WI38 (cell line): ENCODE measurements around the gene BLM.

Experiments
- H3K4me3 ChIP-seq: 2 replicates; pipeline ENCODE4 v1.5.1; 2011; ENCODE audit warnings: low read depth, mild to moderate bottlenecking, control low read depth, low read length
- TF ChIP-seq, protein P1 (sequence below): IDR thresholded peaks from 2 replicates; pipeline ENCODE4 v1.5.1; 2012; ENCODE audit warnings: low read depth, mild to moderate bottlenecking, control low read depth, low read length

BLM gene

DNA sequence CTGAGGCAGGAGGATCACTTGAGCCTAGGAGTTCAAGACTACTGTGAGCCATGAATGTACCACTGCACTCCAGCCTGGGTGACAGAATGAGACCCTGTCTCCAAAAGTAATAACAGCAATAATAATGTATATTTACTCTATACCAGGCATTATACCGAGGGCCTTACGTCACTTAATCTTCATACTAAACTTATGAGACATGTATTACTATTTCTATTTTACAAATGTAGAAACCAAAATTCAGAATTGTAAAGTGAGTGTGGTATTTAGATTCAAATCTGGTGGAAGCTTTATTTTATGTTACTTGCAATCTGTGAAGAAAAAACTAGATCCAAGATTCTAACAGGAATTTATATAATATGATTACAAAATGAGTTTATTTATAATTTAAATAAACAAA, 9.7 kb upstream of the BLM start:
- TF ChIP-seq, protein P1, sequence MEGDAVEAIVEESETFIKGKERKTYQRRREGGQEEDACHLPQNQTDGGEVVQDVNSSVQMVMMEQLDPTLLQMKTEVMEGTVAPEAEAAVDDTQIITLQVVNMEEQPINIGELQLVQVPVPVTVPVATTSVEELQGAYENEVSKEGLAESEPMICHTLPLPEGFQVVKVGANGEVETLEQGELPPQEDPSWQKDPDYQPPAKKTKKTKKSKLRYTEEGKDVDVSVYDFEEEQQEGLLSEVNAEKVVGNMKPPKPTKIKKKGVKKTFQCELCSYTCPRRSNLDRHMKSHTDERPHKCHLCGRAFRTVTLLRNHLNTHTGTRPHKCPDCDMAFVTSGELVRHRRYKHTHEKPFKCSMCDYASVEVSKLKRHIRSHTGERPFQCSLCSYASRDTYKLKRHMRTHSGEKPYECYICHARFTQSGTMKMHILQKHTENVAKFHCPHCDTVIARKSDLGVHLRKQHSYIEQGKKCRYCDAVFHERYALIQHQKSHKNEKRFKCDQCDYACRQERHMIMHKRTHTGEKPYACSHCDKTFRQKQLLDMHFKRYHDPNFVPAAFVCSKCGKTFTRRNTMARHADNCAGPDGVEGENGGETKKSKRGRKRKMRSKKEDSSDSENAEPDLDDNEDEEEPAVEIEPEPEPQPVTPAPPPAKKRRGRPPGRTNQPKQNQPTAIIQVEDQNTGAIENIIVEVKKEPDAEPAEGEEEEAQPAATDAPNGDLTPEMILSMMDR = no peak
- H3K4me3 ChIP-seq = no peak overlapping the region

DNA sequence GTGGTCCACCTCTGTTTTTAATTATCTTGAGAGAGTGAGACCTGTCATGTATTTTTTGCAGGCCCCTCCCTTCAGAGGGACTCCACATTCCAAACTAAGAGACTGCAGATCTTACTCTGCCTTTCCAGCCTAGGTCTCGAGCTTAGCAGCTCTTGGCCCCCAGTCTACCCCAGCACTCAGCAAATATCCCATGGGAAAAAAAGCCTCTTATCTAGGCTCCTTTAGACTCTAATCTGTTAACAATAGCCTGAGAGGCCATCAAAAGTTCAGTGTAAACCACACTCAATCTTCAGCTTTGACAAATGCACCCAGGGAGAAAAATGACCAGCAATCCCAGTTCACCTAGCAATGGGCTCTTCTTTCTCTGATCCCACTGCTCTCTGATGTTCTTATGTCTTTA, 8.6 kb upstream of the BLM start:
- H3K4me3 ChIP-seq = no peak overlapping the region
- TF ChIP-seq, protein P1 = no peak

DNA sequence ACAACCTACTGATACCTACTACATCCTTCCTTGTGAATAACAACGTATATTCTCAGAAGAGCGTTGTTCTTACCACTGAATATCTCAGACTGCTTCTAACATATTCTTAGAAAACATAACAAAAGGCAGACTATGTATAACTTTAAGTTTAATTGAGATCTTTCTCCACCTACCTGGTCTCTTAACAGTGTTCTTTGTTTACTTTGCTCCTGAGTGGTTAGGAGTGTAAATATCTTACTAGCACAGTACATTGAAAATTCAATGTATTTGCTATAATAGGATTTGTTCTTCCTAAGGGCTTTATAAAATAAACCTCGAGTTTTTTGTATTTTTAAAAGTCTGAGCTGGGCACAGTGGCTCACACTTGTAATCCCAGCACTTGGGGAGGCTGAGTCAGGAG, 7.9 kb upstream of the BLM start:
- TF ChIP-seq, protein P1 = no peak
- H3K4me3 ChIP-seq = no peak overlapping the region

DNA sequence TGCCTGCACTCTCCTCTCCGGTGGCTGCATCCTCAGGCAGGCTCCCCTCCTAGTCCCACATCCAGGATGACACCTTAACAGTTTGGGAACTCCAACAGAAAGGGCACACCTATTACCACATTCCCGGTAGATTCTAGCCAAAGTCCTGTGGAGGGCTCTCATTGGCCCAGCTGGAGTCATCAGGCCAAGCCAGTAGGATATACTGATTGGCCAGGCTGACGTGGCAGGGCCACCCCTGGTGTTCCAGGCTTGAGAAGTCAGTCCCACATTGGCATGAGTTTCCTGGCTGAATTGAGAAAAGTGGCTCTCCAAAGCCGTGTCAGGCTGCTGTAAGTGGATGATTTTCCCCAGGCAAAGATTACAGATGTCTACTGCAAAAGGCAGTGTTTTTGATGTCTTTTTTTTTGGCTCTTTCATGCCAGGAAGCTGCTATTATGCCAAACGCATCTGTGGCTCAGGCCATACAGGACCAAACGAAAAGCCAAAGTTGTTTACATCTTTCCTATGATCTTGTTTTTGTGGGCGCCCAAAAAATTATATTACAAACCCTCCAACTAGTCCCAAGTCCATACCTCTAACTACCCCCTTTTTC, 6.6 kb upstream of the BLM start:
- TF ChIP-seq, protein P1 = no peak
- no peak overlapping the region for H3K4me3 ChIP-seq

DNA sequence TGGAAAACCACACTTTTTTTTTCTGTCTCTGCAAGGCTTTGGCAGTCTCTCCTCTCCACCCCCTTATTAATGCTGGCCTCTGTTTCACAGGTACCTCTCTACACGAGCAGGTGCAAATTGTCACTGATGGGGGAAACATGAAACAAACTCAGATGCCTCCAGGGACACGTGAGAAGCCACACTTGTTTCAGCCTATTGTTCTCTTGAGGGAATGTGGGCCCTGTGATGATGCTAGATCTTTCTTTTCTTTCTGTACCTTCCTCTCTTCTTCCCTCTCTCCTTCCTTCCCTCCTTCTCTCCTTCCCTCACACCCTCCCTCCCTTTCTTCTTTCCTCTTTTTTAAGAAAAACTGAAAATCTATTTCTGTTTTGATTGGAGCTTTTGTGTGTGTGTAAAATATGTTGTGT, 5.7 kb upstream of the BLM start:
- TF ChIP-seq, protein P1 = no peak
- no peak overlapping the region for H3K4me3 ChIP-seq

DNA sequence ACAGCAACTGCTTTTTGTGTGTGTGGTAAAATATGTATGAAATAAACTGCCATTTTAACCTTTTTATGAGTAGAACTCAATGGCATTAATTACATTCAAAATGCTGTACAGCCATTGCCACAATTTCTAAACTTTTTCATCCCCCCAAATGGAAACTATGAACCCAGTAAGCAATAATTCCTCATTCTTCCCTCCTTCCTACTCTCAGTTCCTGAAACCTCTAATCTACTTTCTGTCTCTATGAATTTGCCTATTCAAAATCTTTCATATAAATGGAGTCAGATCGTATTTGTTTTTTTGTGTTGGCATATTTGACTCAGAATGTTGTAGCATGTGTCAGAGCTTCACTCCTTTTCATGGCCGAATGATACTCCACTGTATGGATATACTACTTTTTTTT, 5.3 kb upstream of the BLM start:
- TF ChIP-seq, protein P1 = no peak
- no peak overlapping the region for H3K4me3 ChIP-seq

DNA sequence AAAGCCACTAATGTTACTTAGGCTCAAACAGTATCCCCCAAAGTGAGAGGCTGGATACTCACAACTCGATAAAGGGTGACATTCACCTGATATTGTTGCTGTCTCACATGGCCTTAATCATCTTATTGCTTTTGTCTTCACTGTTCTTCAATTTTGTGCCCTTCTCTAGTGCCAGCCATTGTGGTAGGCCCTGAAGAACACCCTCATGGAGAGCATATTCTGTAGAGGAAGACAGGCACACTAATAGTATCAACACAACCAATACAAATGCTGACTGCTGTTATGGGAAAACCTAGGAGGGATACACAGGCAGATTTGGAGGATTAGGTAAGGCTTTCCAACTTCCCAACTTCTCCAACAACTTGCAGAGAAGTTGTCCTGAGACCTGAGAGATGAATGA, 4.1 kb upstream of the BLM start:
- TF ChIP-seq, protein P1 = no peak

More for the DNA sequence above, 4.1 kb upstream of the BLM start:
- H3K4me3 ChIP-seq = no peak overlapping the region
